Measurements from ENCODE around the gene ZNF385D.

Gene ZNF385D

DNA sequence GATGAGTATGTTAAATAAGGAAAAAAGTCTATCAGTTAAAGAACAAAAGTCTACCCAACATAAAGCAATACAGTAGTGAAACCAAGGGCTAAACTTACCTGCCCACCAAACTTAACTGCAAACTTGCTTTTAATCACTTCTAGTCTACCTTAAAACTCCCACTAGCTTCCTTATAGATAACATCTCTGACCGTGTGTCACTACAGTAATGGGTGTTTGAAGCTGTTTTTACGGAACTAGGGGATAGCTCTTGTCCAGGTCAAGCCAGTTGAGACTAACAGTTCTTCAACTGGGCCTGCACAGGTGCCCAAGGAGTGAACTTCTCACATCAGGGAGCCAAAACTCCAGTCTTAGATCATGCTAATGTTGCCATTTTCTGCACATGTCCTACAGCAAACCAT lies 132.3 kb downstream of the ZNF385D start:
- DNase-seq (ENCODE audit: extremely low read depth in 1 of 2, low read depth in 1 of 2) = no peak

DNA sequence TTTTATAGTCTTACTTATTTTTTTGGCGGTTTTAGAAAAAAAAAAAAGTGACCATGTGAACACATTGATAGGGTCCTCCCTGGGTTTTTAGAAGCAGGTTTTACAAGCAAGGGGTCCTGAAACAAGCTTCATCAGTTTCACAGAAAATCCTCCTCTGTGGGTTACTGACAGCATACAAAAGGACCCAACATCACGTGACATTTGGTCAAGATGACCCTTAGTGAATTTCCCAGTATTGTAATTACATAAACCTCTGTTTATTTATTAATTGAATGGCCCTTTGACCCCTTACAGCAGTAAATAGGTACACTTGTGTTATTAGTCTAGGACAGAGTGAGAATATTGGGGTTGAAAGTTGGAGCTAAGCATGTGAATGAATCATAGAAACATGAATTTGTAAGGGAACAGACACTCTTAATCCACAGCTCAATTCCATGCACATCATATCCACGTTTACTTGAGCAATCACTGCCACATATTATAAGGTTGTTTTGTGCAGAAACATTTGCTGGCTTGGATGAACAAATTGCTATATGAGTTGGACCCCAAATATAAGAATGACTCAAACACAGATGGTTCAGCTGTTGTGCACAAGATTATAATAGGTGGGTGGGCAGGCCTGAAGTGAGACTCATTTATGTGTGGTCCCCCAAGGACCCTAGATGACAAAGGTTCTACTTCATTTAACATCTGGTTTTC lies 137.5 kb downstream of the ZNF385D start:
- no peak for DNase-seq (ENCODE audit: extremely low read depth in 1 of 2, low read depth in 1 of 2)

DNA sequence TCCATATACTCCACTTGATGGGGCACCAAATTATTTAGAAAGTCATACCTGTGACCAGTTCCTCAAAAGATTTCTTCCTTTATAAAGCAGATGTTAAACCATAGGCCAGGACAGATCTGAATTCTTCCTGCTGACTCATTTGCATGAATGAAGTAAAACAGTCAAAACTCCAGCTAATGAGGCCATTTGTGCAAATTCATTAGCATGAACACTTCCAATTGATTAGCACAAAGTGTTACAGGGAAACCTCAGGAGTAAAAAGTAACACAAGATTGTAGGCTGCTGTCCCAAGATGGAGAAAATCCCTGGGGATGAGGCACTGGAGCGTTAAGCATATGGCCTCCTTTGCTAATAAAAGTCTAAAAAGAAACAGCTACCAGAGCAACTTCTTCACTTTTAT lies 149.8 kb downstream of the ZNF385D start:
- no peak for DNase-seq (ENCODE audit: extremely low read depth in 1 of 2, low read depth in 1 of 2)

DNA sequence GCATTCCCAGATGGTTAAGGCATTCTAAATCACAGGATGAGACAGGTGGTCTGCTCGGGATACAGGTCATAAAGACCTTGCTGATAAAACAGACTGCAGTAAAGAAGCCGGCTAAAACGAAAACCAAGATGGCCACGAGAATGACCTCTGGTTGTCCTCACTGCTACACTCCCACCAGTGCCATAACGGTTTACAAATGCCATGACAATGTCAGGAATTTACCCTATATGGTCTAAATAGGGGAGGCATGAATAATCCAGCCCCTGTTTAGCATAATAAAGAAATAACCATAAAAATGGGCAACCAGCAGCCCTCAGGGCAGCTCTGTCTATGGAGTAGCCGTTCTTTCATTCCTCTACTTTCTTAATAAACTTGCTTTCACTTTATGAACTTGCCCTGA lies 151.1 kb downstream of the ZNF385D start:
- no peak for DNase-seq (ENCODE audit: extremely low read depth in 1 of 2, low read depth in 1 of 2)

DNA sequence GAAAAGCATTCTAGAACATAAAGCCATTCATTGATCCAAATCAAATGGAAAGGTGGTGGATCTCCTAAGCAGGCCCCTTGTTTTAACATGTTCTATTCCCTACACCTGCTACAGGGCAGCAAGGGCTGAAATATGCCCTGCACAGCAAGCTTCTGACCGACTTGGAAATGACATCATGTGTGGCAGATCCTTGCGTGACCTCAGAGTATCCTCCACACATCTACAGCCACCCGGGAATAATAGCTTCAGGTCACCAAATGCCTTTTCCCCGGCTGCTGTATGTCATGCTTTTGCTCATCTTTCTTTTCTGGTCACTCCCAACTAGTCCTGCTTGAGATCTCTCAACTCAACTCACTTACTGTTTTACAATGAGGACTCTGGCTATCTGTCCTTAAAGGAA lies 158.2 kb downstream of the ZNF385D start:
- DNase-seq (ENCODE audit: extremely low read depth in 1 of 2, low read depth in 1 of 2) = no peak

DNA sequence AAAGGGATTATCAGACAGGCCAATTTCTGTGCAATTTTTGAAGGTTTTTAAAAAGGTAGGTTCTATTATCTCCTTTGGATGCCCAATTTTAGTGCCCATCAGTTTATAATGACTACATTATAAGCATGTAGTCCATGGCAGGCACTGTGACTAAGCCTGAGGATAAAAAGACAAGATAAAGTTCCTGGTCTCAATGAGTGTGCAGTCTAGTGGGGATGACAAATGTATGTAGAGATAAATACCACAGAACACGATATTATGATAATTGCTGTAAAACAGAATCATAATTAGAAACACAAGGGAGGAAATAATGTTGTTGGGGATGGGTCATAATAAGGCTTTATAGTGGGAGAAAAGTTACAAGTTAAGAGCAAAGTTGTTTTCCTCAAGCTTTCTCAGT lies 163.1 kb downstream of the ZNF385D start:
- DNase-seq (ENCODE audit: extremely low read depth in 1 of 2, low read depth in 1 of 2) = no peak

DNA sequence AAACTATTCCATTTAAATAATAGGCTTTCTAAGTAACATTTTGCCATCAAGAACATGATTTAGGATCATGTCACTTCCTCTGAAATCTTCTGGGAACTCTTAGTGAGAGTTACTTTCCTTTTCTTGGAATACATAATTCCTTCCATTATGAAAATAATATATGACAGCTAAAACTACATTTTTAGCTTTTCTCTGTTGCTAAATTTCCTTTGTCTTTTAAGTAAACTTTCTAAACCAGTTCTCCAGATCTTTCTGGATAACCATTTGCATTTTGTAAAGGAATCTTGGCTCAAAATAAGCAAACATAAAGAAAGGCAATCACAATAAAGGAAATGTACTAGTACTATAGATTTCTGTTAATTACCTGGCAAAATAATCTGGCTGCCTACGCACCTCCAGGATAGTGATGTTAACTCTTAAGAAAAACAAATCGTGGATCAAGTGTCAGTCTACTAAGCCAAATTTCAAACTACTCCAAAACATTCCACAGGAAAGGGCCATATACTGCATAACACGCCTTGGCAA lies 165.7 kb downstream of the ZNF385D start:
- no peak for DNase-seq (ENCODE audit: extremely low read depth in 1 of 2, low read depth in 1 of 2)

DNA sequence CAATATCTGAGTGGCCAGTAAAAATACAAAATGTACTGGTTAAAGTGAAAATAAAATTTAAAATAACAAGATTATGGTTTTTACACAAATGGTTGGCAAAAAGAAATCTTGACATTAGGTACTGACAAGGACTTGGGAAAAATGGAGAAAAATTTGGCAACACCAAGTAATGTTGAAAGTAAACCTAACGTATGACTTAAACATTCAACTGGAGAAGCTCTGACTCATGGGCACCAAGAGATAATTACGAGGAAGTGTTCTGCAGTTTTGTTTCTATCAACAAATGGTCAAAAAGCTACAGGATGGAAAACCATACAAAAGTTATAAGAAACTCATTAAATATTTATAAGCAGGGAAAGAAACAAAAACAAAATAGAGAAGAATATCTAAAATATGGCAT lies 177.7 kb downstream of the ZNF385D start:
- DNase-seq (ENCODE audit: extremely low read depth in 1 of 2, low read depth in 1 of 2) = no peak

DNA sequence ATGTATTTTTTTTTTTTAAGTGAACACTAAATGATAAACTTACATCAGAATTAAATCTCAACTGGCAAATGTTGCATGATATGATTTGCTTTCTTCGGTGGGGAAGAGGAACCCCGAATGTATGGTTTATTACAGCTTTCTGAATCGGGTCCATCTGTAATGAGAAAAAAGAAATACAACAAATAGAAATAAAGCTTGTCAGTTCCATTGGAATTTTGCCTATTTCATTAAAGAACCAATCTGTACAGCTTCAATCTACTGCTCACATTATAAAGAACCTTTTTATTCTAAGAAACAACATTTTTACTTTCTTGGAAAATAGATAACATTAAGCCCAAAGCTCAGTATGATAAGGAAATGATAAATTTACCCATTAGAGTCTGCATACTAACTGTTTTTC lies 186.5 kb downstream of the ZNF385D start:
- DNase-seq (ENCODE audit: extremely low read depth in 1 of 2, low read depth in 1 of 2) = no peak

DNA sequence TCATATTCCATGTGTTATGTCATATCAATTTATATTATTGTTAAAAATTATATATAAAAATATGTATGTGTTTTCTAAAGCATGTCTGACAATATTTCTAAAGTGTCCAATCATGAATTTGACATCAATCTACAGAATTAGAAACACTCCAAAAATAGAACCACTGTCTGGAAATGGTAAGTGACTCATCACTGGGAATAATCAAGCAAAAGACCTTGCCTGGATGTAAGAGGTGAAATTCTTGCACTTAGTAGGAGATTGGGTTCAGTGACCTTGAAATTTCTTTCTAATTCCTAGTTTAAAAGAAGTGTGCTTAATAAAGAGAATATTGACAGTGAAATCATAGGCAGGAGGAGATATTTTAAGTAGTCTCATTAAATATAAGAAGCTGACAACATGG lies 188.8 kb downstream of the ZNF385D start:
- no peak for DNase-seq (ENCODE audit: extremely low read depth in 1 of 2, low read depth in 1 of 2)

DNA sequence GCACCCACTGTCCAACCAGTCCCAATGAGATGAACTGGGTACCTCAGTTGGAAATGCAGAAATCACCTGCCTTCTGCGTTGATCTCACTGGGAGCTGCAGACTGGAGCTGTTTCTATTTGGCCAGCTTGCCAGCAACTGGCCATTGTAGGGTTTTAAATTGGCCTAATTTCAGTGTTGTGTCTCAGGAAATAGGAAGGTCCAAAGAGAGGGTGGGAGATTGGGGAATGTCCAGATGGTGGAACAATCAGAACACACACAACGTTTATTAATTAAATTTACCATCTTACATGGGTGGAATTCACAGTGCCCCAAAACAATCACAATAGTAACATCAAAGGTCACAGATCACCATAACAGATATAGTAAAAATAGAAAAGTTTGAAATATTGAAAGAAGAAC lies 189.5 kb downstream of the ZNF385D start:
- DNase-seq (ENCODE audit: extremely low read depth in 1 of 2, low read depth in 1 of 2) = no peak

DNA sequence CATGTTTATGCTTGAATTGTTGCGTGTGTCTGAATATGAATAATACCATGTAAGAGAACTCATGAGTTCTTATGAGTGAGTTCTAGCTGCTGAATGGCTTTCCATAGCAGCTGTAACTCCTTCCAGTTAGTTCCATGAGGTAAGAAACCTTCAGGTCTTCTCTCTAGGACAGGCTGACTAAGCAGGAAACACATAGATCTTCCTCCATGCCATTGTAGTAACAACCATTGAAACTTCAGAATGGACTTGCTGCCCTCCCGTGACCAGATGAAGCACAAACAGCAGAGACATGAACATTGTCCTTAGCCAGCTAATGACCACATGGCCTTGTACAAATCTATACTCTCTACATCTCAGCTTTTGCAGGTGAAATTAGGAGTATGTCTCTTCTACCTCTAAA lies 200.0 kb downstream of the ZNF385D start:
- no peak for DNase-seq (ENCODE audit: extremely low read depth in 1 of 2, low read depth in 1 of 2)

DNA sequence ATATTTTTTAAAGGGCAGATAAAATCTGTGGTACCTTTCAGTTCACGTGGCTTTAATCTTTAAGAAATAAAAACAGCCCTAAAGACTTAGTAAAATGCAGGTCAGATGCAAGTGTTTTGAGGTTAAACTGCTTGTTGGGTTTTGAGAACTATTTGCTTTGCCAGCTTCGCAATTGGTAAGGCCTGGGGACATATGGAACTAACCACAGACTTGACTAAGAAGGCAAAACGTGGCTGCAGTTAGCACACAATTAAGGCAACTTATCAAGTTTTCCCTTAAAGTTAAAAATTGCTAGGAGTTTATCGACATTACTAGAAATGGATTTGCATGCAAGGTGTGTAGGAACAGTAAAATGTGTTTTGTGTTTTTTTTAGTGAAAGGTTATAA lies 206.9 kb downstream of the ZNF385D start:
- DNase-seq (ENCODE audit: extremely low read depth in 1 of 2, low read depth in 1 of 2) = no peak

DNA sequence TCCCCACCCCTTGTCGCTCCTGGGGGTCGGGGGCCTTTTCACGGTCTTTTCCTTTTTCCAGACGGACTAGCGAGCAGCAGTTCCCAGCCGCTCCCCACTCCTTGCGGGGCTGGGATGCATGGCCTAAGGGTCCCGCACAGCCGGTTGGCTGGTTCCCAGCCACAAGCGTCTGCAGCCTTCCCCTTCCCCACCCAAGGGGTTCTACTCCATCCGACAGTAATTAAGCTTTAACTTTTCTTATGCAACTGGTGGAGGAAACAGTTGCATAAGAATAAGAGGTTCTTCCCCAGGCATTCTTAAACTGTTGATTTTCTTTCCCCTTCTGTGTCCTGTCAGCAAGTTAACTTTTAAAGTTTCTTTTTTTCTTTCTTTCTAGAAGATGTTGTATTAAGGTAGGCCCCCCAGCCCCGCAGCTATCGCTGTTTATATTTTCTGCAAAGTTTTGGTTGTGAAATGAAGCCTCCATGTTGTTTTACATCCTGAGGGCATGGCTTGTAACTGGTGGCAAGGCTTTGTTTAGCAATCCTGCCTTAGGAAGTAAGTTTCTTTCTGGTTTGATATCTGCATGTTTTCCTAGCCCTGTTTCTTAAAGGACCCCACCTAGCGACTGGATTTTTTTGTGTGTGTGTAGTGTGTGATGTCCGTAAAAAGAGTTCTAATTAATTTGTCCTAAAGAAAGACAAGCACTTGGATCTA lies 207.5 kb downstream of the ZNF385D start:
- DNase-seq (ENCODE audit: extremely low read depth in 1 of 2, low read depth in 1 of 2) = no peak

DNA sequence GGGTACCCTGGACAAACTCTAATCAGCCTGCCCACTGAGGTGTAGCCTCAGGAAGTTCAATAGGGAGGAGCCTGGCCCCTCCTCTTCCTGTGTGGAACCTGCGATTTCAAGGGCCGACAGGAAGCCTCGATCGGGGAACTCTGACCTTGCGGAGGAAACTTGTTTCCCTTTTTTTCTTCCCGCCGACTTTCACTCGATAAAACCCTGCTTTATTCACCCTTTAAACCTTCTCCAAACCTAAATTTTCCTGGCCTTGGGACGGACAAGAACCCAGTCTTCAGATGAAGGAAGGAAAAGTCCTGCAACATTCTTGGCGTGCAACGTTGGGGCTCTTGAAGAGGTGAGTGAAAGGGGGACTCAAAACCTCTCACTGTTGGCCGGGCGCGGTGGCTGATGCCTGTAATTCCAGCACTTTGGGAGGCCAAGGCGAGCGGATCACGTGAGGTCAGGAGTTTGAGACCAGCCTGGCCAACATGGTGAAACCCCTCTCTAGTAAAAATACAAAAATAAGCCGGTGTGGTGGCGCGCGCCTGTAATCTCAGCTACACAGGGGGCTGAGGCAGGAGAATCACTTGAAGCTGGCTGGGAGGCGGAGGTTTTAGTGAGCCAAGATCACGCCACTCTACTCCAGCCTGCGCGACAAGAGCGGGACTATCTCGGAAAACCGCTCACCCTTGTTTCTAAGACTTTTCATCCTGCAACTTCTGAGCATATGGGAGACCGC lies 208.2 kb downstream of the ZNF385D start:
- no peak for DNase-seq (ENCODE audit: extremely low read depth in 1 of 2, low read depth in 1 of 2)

DNA sequence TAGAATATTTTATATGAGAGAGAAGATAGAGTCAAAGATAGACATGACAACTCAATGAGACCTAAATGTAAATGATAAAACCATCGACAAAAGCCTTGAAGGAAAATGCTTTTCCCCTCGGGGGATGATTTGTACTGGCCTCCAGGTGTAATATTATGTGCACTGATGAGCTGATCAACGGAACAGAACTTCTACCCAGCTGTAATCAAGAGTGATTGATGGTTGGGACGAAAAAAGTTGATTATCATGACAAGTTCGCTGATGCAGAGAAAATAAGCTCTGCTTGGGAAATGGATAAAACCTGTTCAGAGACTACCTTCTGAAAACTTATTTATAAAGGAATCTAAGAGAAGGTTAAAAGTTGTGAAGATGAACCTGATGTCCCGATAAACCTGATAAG lies 210.7 kb downstream of the ZNF385D start:
- no peak for DNase-seq (ENCODE audit: extremely low read depth in 1 of 2, low read depth in 1 of 2)

DNA sequence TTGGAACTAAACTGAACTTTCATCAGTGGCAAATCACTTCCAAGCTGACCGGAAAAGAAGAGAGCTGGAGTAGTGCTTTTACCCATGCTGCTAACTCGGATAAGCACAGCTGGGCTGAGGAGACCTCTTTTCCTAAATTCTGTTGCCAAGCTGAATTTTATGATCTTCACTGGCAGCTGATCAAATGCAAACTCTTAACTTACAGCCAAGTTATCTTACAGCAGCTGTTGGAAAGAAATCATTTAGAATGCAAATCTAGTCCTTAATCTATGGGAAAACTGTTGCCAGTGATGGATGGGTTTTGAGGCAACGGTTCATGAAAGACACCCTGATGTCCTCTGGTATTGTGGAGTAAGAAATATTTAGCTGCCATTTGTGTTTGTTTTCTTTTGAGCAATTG lies 216.5 kb downstream of the ZNF385D start:
- no peak for DNase-seq (ENCODE audit: extremely low read depth in 1 of 2, low read depth in 1 of 2)

DNA sequence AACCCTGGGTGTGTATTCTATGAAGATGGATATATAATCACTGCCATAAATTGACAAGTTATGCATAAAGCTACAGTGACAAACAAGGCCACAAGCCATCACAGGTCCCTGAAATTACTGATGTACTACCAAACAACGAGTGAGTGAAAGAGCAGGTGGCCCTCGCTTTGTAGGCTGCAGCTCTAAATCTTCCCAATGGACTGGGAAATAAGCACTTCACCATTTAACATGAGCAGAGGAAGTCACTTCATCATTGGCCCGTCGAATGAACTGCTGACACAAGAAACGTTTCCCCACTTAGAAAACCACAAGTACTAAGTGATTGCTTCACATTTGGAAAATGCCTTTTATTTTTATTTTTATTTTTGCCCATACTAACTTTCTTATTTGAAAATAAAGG lies 218.0 kb downstream of the ZNF385D start:
- no peak for DNase-seq (ENCODE audit: extremely low read depth in 1 of 2, low read depth in 1 of 2)

DNA sequence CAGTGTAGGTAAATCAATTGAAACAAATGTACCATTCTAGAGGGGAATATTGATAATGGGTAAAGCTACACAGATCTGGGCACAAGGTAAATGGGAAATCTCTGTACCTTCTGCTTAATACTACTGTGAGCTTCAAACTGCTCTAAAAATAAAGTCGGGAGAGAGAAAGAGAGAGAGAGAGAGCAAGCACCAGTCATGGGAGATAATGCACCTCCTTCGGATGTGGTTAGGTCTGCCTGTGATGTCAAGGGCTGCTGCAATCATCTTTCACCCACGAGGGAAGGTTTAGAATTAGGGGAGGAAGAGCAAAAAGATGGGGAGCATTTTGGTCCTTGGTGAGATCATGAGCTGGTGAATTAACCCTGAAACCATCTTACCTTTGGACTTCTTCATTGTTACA lies 219.1 kb downstream of the ZNF385D start:
- DNase-seq (ENCODE audit: extremely low read depth in 1 of 2, low read depth in 1 of 2) = no peak

DNA sequence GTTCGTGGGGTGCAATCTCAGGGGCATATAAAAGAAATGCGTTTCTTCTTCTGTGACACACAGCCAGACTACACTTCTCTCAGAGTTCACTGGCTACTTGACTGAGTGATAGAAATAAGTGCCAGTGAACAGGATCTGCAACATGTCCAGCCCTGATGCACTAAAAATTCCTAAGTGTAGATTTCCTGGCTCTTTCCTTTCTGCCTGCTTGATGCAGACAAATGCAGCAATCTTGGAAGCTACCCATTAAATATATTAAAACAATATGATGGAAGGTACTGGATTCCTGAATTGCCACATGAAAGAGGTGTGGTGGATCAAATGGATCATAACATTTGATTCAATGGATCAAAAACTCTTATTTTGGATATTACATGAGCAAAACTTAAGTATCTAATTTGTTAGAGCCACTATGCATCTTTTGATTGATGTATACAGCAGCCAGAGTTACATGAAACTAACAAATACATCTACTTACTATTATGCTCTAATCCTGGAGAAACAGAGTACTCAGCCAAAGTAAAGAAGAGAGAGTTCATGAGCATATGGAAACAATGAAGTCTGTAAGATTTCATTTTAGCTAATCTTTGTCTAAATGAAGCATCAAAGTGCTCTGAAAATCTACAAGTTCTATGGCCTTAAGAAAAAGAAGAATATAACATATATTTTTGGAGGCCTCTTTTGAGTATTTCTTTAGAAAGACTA lies 222.6 kb downstream of the ZNF385D start:
- DNase-seq (ENCODE audit: extremely low read depth in 1 of 2, low read depth in 1 of 2) = no peak

DNA sequence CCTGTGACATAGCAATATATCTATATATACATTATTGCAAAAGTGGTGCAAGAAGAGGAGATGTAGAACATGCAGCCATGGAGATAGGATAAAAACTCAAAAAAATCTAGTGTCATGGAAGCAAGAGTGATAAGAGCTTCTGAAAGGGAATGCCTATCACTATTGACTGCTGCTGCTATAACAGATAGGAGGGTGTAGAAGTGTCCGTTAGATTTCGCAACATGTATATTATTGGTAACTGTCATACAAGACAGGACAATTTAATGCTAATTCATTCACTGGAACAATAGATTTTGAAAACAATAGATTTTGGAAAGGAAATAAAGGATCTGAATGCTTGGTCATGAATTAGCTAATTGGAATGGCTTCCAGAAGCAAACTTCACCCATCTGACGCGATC lies 224.5 kb downstream of the ZNF385D start:
- DNase-seq (ENCODE audit: extremely low read depth in 1 of 2, low read depth in 1 of 2) = no peak
